Posterior cingulate gyrus (tissue), 11 donors: ENCODE results near the gene UNC5A.
A peak's percentile ranks its signal among the peaks of the same experiment; 100 is the strongest.

Experiments
- DNase-seq, 10 donors: peaks; one replicate each; pipeline versions ENCODE4 v3.0.0 to v3.0.0-alpha.2; 2020 to 2021; ENCODE audit warnings: mixed read lengths in 3 of 10
- intact Hi-C: fragments of 100-400 bp; cut with DNase I; formaldehyde crosslinking; loops from one replicate; pipeline ENCODE4 v1.15.1; 2023

UNC5A gene

GRCh38 chr5:176797456-176798050 is 12.8 kb upstream of the UNC5A start:
- peak in 2 of 10 donors; percentile 35 to 72 for DNase-seq
- intact Hi-C loops = no loop called here

GRCh38 chr5:176798086-176798876 is 12.1 kb upstream of the UNC5A start:
- peak in 2 of 10 donors; percentile 64 to 70 for DNase-seq
- intact Hi-C loops = no loop called here

GRCh38 chr5:176798949-176799348 is 11.4 kb upstream of the UNC5A start:
- DNase-seq = peak in 2 of 10 donors; percentile 20 to 72
- intact Hi-C loops = no loop called here

GRCh38 chr5:176799488-176799887 is 10.9 kb upstream of the UNC5A start:
- intact Hi-C loops = no loop called here
- no peak for DNase-seq

GRCh38 chr5:176800024-176800423 is 10.3 kb upstream of the UNC5A start:
- peak in 1 of 10 donors; percentile 20 for DNase-seq
- intact Hi-C loops = no loop called here

GRCh38 chr5:176802116-176802784 is 8.1 kb upstream of the UNC5A start:
- peak in 1 of 10 donors; percentile 54 for DNase-seq
- intact Hi-C loops = no loop called here

GRCh38 chr5:176803068-176803942 is 7.1 kb upstream of the UNC5A start:
- intact Hi-C loops = no loop called here
- peak in 2 of 10 donors; percentile 68 to 75 for DNase-seq

GRCh38 chr5:176803943-176804498 is 6.3 kb upstream of the UNC5A start:
- peak in 1 of 10 donors; percentile 37 for DNase-seq
- intact Hi-C loops = no loop called here

GRCh38 chr5:176806137-176806536 is 4.2 kb upstream of the UNC5A start:
- DNase-seq = no peak
- intact Hi-C loops = no loop called here

- peak in 3 of 10 donors; percentile 73 to 78 (median 77) for DNase-seq
- intact Hi-C loops = loop anchor here (10.0 kb wide), 1 partner anchor 145 kb away; no protein-coding TSS in a partner anchor
Observed at GRCh38 chr5:176809544-176810080, 747 bp upstream of the UNC5A start.

- DNase-seq = peak in 8 of 10 donors; percentile 56 to 94 (median 78)
- intact Hi-C loops = loop anchor here (10.0 kb wide), 1 partner anchor 144 kb away; no protein-coding TSS in a partner anchor
Observed at GRCh38 chr5:176810687-176811501, 535 bp downstream of the UNC5A start.

GRCh38 chr5:176812269-176813259 is 2.2 kb downstream of the UNC5A start:
- peak in 5 of 10 donors; percentile 26 to 91 (median 83) for DNase-seq
- intact Hi-C loops = loop anchor here (10.0 kb wide), 1 partner anchor 142 kb away; no protein-coding TSS in a partner anchor

GRCh38 chr5:176813587-176814312 is 3.4 kb downstream of the UNC5A start:
- intact Hi-C loops = loop anchor here (10.0 kb wide), 1 partner anchor 141 kb away; no protein-coding TSS in a partner anchor
- peak in 3 of 10 donors; percentile 71 to 85 (median 78) for DNase-seq

- peak in 2 of 10 donors; percentile 57 to 61 for DNase-seq
- intact Hi-C loops = loop anchor here (10.0 kb wide), 1 partner anchor 141 kb away; no protein-coding TSS in a partner anchor
Observed at GRCh38 chr5:176814313-176814685, 3.9 kb downstream of the UNC5A start.

- peak in 3 of 10 donors; percentile 63 to 76 (median 65) for DNase-seq
- intact Hi-C loops = loop anchor here (10.0 kb wide), 1 partner anchor 140 kb away; no protein-coding TSS in a partner anchor
Observed at GRCh38 chr5:176814836-176815438, 4.6 kb downstream of the UNC5A start.
